Activated T-helper 1 cell treated with anti-CD3 and anti-CD28 coated beads, Interleukin-12 subunit alpha, Interleukin-12 subunit beta, Interleukin-2, Interleukin-4 antibody, amounts not matched to agents 30 ng/mL and 10 ng/mL and 1 ng/mL, durations not matched to agents 14 hours and 24 hours and 36 hours (primary cell): ENCODE measurements around the gene CARD9. TPM values are rescaled to one million over a fixed set of nuclear protein-coding genes. Genes with fewer than 3 reads are reported as not detected.
"Not testable (repeated sequence)": the region's sequence is repeated elsewhere in the genome, so short reads cannot be mapped to it uniquely, and the experiment has no call there.

ENCODE experiments used
- DNase-seq: peaks from one replicate; pipeline ENCODE4 v3.0.0; 2021; ENCODE audit warnings: low spot score
- H3K27ac Mint-ChIP-seq: one replicate; pipeline ENCODE4 v1.8.0; 2021; ENCODE audit warnings: mild to moderate bottlenecking, mixed read lengths
- H3K27me3 Mint-ChIP-seq: one replicate; pipeline ENCODE4 v1.8.0; 2022; ENCODE audit warnings: mild to moderate bottlenecking, moderate library complexity, mixed read lengths; ENCODE audit not compliant: insufficient read depth
- H3K36me3 Mint-ChIP-seq: one replicate; pipeline ENCODE4 v1.8.0; 2021; ENCODE audit warnings: low read depth, mixed read lengths
- H3K4me1 Mint-ChIP-seq: one replicate; pipeline ENCODE4 v1.8.0; 2021; ENCODE audit warnings: low read depth, mixed read lengths
- H3K4me3 Mint-ChIP-seq: one replicate; pipeline ENCODE4 v1.8.0; 2021; ENCODE audit warnings: mild to moderate bottlenecking, moderate library complexity, mixed read lengths
- H3K9me3 Mint-ChIP-seq: one replicate; pipeline ENCODE4 v1.8.0; 2021; ENCODE audit warnings: mixed read lengths
- intact Hi-C: fragments of 100-400 bp; cut with micrococcal nuclease; formaldehyde crosslinking; loops from one replicate; pipeline ENCODE4 v1.15.1; 2024
- total RNA-seq: library from RNA; stranded (reverse); gene quantifications from 2 replicates; pipeline ENCODE4 v1.2.3, GENCODE V29; 2022

Gene CARD9
- total RNA-seq, 1 donor from 2014 or later: 7.1 TPM

DNA sequence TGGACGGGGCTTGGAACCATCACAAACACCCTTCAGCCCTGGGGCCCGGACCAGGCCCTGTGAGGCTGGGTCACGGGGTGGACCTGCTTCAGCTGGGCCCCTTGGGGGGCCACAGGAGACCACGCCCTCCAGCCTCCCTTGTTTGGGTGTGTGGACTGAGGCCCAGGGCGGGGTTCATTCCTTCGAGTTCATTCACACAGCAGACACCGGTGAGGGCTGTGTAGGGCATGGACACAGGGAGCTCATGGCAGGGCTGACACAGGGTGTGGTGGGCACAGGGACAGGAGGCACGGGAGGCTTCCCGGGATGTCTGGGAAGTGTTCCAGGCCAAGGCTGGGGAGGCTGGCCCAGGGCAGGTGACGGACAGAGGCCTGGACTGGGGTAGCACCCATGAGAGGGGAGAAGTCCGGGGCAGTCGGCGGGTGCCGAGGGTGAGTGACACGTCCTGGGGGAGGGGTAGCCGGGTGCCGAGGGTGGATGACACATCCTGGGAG is 18.8 kb downstream of the CARD9 start:
- no peak for DNase-seq
- no peak overlapping the region for H3K4me3 Mint-ChIP-seq
- no peaks in the 10 kb centered on the region for H3K27me3 Mint-ChIP-seq
- H3K27ac Mint-ChIP-seq: no peak overlapping the region
- no peaks in the 10 kb centered on the region for H3K36me3 Mint-ChIP-seq
- no peaks in the 10 kb centered on the region for H3K4me1 Mint-ChIP-seq
- H3K9me3 Mint-ChIP-seq: no peaks in the 10 kb centered on the region
- intact Hi-C loops: no loop called here

DNA sequence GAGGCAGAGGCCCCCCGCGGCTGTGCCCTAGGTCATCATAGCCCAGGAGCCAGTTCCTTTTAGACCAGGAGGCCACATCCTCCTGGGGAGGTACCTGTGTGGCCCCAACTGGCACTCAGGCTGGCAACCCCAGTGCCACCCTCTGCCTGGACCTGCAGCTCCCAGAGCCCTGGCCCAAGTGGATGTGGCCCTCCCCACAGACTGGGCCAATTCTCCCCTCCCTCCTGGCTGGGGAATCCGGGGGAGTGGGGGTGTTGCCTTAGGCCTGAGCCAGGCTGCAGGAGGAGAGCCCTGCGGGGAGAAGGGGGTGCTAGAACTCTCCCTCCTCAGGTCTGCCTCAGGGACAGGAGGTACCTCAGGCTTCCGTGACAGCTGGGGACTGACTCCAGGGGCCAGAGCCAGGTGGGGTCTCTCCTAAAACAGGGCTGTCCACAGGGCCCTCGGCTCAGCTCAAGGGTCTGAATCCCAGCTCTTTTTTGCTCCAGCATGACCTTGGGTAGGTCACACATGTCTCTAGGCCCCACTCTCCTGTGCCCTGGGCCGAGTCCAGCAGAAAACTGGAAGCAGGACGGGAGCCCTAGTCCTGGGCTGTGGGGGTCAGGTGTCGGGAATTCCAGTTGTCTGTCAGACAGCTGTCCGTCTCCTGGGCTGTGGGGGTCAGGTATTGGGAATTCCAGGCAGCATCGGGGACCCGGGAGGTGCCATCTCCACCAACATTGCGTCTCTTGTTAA is 19.5 kb downstream of the CARD9 start:
- intact Hi-C loops: no loop called here
- H3K36me3 Mint-ChIP-seq: no peaks in the 10 kb centered on the region
- no peaks in the 10 kb centered on the region for H3K27me3 Mint-ChIP-seq
- H3K4me1 Mint-ChIP-seq: no peaks in the 10 kb centered on the region
- no peak for DNase-seq
- no peak overlapping the region for H3K4me3 Mint-ChIP-seq
- no peaks in the 10 kb centered on the region for H3K9me3 Mint-ChIP-seq
- no peak overlapping the region for H3K27ac Mint-ChIP-seq

DNA sequence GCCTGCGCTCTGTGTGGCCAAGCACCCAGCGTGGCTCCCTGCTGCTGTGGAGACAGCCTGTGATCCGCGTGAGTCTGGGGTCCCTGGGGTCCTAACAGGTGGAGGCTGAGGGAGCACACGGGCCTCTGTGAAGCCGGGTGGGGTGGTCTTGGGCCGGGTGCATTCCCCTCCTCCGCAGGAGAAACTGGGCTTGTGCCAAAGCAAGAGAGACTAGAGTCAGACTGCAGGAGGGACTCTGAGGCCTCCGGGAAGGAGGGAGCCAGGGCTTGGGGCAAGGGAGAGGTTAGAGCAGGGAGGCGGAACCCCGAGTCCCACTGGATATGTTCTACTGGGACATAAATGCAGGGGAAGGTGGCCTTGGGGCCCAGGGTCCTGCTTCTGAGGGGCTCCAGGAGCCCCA is 20.4 kb downstream of the CARD9 start:
- Mint-ChIP-seq H3K4me3 (no peak overlapping the region), H3K27ac (no peak overlapping the region)

DNA sequence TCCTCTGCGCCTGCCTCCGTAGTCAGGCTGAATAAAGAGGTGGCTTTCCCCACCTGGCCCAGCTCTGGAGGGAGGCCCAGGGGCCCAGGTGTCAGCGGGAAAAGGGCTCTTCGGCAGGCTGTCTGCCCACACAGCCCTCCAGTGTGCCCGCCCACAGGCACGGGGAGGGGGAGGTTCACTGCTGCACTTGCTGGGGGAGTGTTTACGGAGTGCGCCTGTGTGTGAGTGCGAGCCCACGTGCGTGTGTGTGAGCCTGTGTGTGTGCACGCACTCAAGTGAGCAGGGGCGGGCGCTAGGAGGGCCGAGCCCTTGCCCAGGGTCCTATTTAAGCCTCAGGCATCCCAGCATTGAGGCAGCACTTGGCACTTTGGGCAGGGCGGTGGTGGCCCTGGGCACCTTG is 20.8 kb downstream of the CARD9 start:
- intact Hi-C loops: no loop called here
- no peaks in the 10 kb centered on the region for H3K4me1 Mint-ChIP-seq
- no peak overlapping the region for H3K27ac Mint-ChIP-seq
- H3K27me3 Mint-ChIP-seq: no peaks in the 10 kb centered on the region
- H3K9me3 Mint-ChIP-seq: no peaks in the 10 kb centered on the region
- no peak overlapping the region for H3K4me3 Mint-ChIP-seq
- no peaks in the 10 kb centered on the region for H3K36me3 Mint-ChIP-seq
- DNase-seq: no peak

More for the DNA sequence above, 20.4 kb downstream of the CARD9 start:
- no peaks in the 10 kb centered on the region for H3K4me1 Mint-ChIP-seq
- H3K27me3 Mint-ChIP-seq: no peaks in the 10 kb centered on the region
- intact Hi-C loops: no loop called here
- DNase-seq: no peak
- no peaks in the 10 kb centered on the region for H3K36me3 Mint-ChIP-seq
- H3K9me3 Mint-ChIP-seq: no peaks in the 10 kb centered on the region

DNA sequence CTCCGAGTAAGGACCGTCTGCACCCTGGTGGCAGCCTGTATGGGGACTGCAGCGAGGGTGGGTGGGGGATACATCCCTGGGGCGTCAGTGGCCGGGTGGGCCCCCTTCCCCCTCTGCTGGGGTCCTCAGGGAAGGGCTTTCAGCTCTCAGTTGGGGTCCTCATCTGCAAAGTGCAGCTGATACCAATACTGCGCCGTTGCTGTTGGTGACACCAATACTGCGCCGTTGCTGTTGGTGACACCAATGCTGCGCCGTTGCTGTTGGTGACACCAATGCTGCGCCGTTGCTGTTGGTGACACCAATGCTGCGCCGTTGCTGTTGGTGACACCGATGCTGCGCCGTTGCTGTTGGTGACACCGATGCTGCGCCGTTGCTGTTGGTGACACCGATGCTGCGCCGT is 21.6 kb downstream of the CARD9 start:
- H3K36me3 Mint-ChIP-seq, intact Hi-C loops, H3K27ac Mint-ChIP-seq, H3K4me3 Mint-ChIP-seq, H3K9me3 Mint-ChIP-seq, H3K27me3 Mint-ChIP-seq, H3K4me1 Mint-ChIP-seq, DNase-seq: not testable (repeated sequence)

DNA sequence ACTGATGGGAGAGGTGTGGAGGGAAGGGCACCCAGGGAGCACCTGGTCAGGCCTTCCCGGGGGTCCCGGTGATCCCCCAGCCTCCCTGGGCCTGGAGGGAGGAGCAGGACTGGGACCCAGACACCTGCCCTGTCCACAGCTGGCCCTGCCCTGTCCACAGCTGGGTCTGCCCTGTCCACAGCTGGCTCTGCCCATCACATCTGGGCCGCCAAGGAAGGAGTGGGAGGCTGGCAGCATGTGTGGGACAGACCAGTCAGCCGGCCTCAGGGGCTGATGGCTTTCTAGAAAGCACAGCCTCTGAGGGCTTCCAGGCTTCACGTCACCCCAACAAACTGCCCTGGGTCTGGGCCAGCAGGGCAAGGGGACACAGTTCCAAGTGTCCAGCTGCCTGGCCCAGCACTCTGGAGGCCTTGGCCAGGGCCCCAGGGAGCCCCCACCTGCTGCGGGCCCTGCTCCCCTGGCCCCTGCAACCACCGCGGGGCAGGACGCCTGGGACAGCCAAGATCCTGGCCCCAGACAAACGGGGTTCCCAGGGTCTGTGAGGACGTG is 22.1 kb downstream of the CARD9 start:
- Mint-ChIP-seq H3K27me3 (no peaks in the 10 kb centered on the region), H3K4me1 (no peaks in the 10 kb centered on the region), H3K9me3 (no peaks in the 10 kb centered on the region), H3K4me3 (no peak overlapping the region), H3K36me3 (no peaks in the 10 kb centered on the region), H3K27ac (no peak overlapping the region)
- intact Hi-C loops: no loop called here
- DNase-seq: no peak

DNA sequence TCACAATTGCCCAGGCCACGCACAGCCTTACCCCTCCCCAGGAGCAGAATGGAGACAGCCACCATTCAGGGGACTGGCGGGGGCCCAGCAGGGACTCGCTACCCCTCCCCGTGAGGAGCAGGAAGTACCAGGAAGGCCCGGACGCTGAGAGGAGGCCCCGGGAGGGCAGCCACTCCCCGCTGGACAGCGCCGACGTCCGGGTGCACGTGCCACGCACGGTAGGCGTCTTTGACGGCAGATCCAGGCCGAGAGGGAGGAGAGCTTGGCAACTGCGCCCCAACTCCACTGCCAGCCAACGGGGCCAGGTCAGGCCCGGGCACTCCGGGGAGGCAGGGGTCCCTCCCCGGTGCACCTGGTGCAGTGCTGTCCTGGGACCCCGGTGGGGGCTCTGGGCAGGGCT is 23.9 kb downstream of the CARD9 start:
- H3K27ac Mint-ChIP-seq: no peak overlapping the region
- no peak for DNase-seq
- H3K9me3 Mint-ChIP-seq: no peaks in the 10 kb centered on the region
- intact Hi-C loops: no loop called here
- no peaks in the 10 kb centered on the region for H3K27me3 Mint-ChIP-seq
- no peaks in the 10 kb centered on the region for H3K36me3 Mint-ChIP-seq
- H3K4me3 Mint-ChIP-seq: no peak overlapping the region
- no peaks in the 10 kb centered on the region for H3K4me1 Mint-ChIP-seq

DNA sequence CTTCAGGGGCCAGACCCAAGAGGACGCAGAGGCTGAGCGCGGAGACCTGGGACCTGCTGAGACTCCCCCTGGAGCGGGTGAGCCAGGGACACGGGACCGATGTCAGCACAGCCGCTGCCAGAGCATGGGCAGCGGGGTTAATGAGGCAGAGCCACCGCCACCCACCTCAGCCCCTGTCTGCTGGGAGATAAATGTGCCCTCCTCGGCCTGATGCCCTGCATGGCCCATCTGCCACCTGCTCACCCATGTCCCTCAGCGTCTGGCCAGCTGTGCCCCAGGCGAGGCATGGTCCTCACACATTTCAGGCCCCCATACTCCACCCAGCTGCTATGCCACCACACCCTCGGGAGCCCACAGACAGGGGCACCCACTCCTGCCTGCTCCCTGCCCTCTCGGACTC is 24.8 kb downstream of the CARD9 start:
- H3K4me1 Mint-ChIP-seq: no peaks in the 10 kb centered on the region
- H3K27me3 Mint-ChIP-seq: no peaks in the 10 kb centered on the region
- H3K4me3 Mint-ChIP-seq: no peak overlapping the region
- H3K27ac Mint-ChIP-seq: no peak overlapping the region
- DNase-seq: no peak
- intact Hi-C loops: no loop called here
- no peaks in the 10 kb centered on the region for H3K36me3 Mint-ChIP-seq
- H3K9me3 Mint-ChIP-seq: no peaks in the 10 kb centered on the region

DNA sequence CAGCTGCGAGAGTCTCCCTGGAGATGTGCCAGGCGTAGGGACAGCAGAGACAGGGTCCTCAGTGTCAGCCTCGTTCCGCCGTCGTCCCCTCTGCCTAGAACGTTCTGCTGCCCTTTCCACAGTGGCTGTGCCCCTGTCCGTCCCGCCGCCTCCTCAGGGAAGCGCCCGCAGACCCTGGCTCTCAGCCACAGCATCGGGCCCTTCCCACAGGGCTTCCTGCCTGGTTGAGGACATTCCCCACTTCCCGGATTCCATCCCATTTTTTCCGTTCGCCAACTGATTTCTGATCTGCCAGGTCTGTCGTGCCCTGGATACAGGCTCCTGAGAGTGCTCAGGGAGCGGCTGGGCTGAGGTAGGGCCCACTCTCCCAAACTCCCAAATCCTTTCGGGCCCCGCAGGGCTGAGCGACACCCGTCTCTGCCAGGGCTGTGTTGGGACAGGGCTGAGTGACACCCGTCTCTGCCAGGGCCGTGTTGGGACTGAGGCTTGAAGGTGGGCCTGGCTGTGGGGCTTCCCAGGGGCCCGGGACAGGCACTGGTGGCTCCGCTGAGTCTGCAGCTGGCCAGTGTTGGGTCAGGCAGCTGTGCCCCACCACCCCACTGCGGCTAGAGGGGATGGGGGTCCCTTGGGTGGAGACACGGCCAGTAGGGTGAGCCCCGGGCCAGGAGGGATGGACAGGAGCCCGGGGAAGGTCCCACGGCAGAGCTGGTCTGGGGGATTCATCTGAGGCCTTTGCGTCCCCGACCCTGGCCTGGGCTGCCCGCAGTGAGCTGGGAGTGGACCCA is 25.8 kb downstream of the CARD9 start:
- Mint-ChIP-seq H3K36me3 (no peaks in the 10 kb centered on the region), H3K27ac (no peak overlapping the region), H3K27me3 (no peaks in the 10 kb centered on the region), H3K4me1 (no peaks in the 10 kb centered on the region), H3K9me3 (no peaks in the 10 kb centered on the region), H3K4me3 (no peak overlapping the region)
- DNase-seq: no peak
- intact Hi-C loops: no loop called here

DNA sequence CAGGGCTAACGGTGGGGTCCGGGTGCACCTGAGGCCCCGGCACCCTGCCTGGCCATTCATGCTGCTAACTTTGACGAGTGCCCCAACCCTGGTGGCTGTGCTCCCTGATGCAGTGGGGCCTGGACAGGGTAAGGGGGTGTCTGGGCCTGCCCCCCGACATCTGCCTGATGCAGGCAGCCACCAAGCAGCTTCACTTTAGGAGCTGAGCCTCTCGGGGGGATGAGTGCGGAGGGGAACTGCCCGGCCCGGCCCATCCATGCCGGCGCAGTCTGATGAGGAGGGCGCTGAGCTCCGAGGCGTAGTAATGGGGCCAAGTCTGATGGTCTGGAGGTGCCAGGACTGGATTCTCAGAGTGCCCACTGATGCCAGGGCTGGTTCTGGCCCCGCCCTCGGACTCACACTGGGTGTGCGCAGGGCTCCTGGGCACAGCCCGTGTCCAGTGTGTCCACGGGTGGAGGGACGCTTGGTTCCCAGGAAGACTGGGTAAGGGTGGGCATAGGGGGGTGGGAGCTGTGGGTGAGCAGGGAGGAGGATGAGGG is 26.5 kb downstream of the CARD9 start:
- H3K36me3 Mint-ChIP-seq: no peaks in the 10 kb centered on the region
- H3K27me3 Mint-ChIP-seq: no peaks in the 10 kb centered on the region
- H3K9me3 Mint-ChIP-seq: no peaks in the 10 kb centered on the region
- H3K4me1 Mint-ChIP-seq: no peaks in the 10 kb centered on the region
- no peak overlapping the region for H3K27ac Mint-ChIP-seq
- no peak overlapping the region for H3K4me3 Mint-ChIP-seq
- no peak for DNase-seq
- intact Hi-C loops: no loop called here

DNA sequence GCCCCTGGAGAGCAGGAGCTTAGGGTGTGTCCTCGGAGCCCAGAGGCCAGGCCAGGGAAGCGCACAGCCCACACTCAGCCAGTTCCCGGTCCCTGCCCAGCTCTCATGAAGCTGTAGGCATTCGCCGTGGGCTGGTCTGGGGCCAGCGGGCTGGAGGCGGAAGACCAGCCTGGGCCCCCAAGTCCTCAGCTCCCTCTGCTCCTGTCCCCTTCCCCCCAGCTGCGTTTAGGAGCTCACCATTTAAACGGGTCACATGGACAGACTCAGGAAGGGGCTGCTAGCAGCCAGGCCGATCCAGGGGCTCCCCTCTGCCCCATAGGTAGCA is 27.4 kb downstream of the CARD9 start:
- Mint-ChIP-seq H3K4me3 (no peak overlapping the region), H3K9me3 (no peaks in the 10 kb centered on the region), H3K27me3 (no peaks in the 10 kb centered on the region), H3K36me3 (no peaks in the 10 kb centered on the region), H3K27ac (no peak overlapping the region), H3K4me1 (no peaks in the 10 kb centered on the region)
- intact Hi-C loops: no loop called here
- no peak for DNase-seq

DNA sequence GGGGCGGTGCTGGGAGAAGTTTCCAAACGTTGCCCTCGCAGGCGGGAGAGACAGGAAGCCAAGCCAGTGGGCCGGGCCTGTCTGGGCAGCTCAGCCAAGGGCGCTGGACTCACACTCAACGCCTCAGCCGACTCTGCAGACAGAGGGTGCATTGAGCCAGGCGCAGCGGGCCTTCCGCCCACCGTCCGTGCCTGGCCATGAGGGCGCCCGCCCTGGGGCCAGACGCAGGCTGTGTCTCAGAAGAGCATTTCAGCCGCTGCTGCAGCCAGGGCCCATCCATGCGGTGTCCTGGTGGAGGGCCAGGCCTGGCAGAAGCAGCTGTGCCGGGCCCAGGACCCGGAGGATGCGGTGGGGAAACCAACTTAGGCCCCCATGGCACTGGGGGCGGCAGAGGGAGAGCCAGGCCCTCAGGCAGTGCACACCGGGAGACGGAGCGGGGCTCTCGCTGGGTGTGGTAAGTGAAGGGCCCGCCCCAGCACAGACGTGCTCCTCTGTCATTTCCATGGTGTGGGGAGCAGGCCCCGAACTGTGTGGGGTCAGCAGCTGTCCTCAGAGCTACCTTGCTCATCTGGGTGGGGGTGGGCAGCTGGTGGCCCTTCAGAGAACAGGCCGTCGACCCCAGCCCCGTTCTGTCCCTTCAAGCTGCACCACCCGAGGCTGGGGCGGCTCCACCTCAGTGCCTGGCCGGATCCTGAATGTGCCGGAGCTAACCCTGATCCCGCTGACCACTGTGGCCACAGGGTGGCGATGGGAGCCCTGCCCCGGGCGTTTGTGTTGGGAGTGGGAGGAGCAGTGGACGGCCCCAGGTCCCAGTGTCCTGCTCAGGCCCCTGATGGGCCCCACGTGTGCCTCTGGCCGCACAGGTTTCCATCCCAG is 27.9 kb downstream of the CARD9 start:
- H3K27me3 Mint-ChIP-seq: no peaks in the 10 kb centered on the region
- H3K4me3 Mint-ChIP-seq: no peak overlapping the region
- no peak for DNase-seq
- H3K9me3 Mint-ChIP-seq: no peaks in the 10 kb centered on the region
- no peaks in the 10 kb centered on the region for H3K36me3 Mint-ChIP-seq
- no peak overlapping the region for H3K27ac Mint-ChIP-seq
- intact Hi-C loops: no loop called here
- no peaks in the 10 kb centered on the region for H3K4me1 Mint-ChIP-seq
